ENCODE data around the gene FCGR3B. TPM values are rescaled to one million over a fixed set of nuclear protein-coding genes. Genes with fewer than 3 reads are reported as not detected.
"Not testable (repeated sequence)": the region's sequence is repeated elsewhere in the genome, so short reads cannot be mapped to it uniquely, and the experiment has no call there.

The FCGR3B gene
- polyA plus RNA-seq, 1 donor = not detected

- not testable (repeated sequence) for DNase-seq
Observed at GRCh38 chr1:161605024-161605423, 26.0 kb downstream of the FCGR3B start.

- not testable (repeated sequence) for DNase-seq
Observed at GRCh38 chr1:161597077-161597476, 33.9 kb downstream of the FCGR3B start.

GRCh38 chr1:161595583-161595982 lies 35.4 kb downstream of the FCGR3B start:
- DNase-seq = not testable (repeated sequence)

- not testable (repeated sequence) for DNase-seq
Observed at GRCh38 chr1:161595173-161595572, 35.8 kb downstream of the FCGR3B start.

GRCh38 chr1:161594269-161594984 lies 36.5 kb downstream of the FCGR3B start:
- not testable (repeated sequence) for DNase-seq

GRCh38 chr1:161593092-161593755 lies 37.8 kb downstream of the FCGR3B start:
- not testable (repeated sequence) for DNase-seq

GRCh38 chr1:161592586-161592985 lies 38.4 kb downstream of the FCGR3B start:
- not testable (repeated sequence) for DNase-seq

- DNase-seq = not testable (repeated sequence)
Observed at GRCh38 chr1:161589920-161590319, 41.1 kb downstream of the FCGR3B start.

- not testable (repeated sequence) for DNase-seq
Observed at GRCh38 chr1:161589365-161589764, 41.6 kb downstream of the FCGR3B start.

GRCh38 chr1:161588596-161588995 lies 42.4 kb downstream of the FCGR3B start:
- not testable (repeated sequence) for DNase-seq

GRCh38 chr1:161582882-161583281 lies 48.1 kb downstream of the FCGR3B start:
- not testable (repeated sequence) for DNase-seq

GRCh38 chr1:161580879-161581537 lies 50.0 kb downstream of the FCGR3B start:
- DNase-seq = not testable (repeated sequence)

- not testable (repeated sequence) for DNase-seq
Observed at GRCh38 chr1:161579856-161580507, 51.0 kb downstream of the FCGR3B start.

- DNase-seq = not testable (repeated sequence)
Observed at GRCh38 chr1:161576676-161577075, 54.3 kb downstream of the FCGR3B start.

Other genes with a start within 250 kb of the FCGR3B start
- gene FCGR2A, start 125.7 kb downstream of the FCGR3B start, polyA plus RNA-seq (ENCODE audit: insufficient read length) = 7.2 TPM
- 0.67 TPM for gene HSPA6, start 106.6 kb downstream of the FCGR3B start, polyA plus RNA-seq (ENCODE audit: insufficient read length)
- 3.4 TPM for gene FCGR3A, start 81.4 kb downstream of the FCGR3B start, polyA plus RNA-seq (ENCODE audit: insufficient read length)
- 0.06 TPM for gene FCGR2B, start 32.0 kb upstream of the FCGR3B start, polyA plus RNA-seq (ENCODE audit: insufficient read length)
- gene FCRLA, start 76.1 kb upstream of the FCGR3B start, polyA plus RNA-seq (ENCODE audit: insufficient read length) = 0.46 TPM
- 0.49 TPM for gene FCRLB, start 90.4 kb upstream of the FCGR3B start, polyA plus RNA-seq (ENCODE audit: insufficient read length)
- 26.3 TPM for gene DUSP12, start 118.6 kb upstream of the FCGR3B start, polyA plus RNA-seq (ENCODE audit: insufficient read length)
- 14.8 TPM for gene ATF6, start 135.1 kb upstream of the FCGR3B start, polyA plus RNA-seq (ENCODE audit: insufficient read length)